Upper lobe of left lung (tissue), 6 donors: ENCODE measurements around the gene STX5. TPM values are rescaled to one million over a fixed set of nuclear protein-coding genes. Genes with fewer than 3 reads are reported as not detected.
"Not testable (repeated sequence)": the region's sequence is repeated elsewhere in the genome, so short reads cannot be mapped to it uniquely, and the experiment has no call there.

Experiments
- ATAC-seq, 2 donors: fragments of 200-7000 bp; cut with Tn5 transposase; one replicate each; pipeline ENCODE4 v1.9.1; 2022; ENCODE audit warnings: mild to moderate bottlenecking in 2 of 2, moderate library complexity in 2 of 2; ENCODE audit not compliant: low FRiP score in 2 of 2
- DNase-seq, 2 donors: peaks; one replicate each; pipeline ENCODE4 v3.0.0-alpha.2; 2019 to 2020
- H3K27ac ChIP-seq, 4 donors: fragments of 200-600 bp; sonication (generic); one replicate each; pipeline ENCODE4 v1.5.1; 2016 to 2019
- H3K27me3 ChIP-seq, 4 donors: fragments of 200-600 bp; sonication (generic); one replicate each; pipeline ENCODE4 v1.5.1; 2017 to 2019
- H3K36me3 ChIP-seq, 4 donors: fragments of 200-600 bp; sonication (generic); one replicate each; pipeline ENCODE4 v1.5.1; 2016 to 2019
- H3K4me1 ChIP-seq, 4 donors: fragments of 200-600 bp; sonication (generic); one replicate each; pipeline ENCODE4 v1.5.1; 2018 to 2019
- H3K4me3 ChIP-seq, 4 donors: fragments of 200-600 bp; sonication (generic); one replicate each; pipeline ENCODE4 v1.5.1; 2017 to 2019; ENCODE audit warnings: mild to moderate bottlenecking in 2 of 4, moderate library complexity in 1 of 4
- H3K9me3 ChIP-seq, 4 donors: fragments of 200-600 bp; sonication (generic); one replicate each; pipeline ENCODE4 v1.5.1; 2018 to 2019
- CTCF ChIP-seq, 6 experiments: fragments of 450-650 bp in 4 of 6; fragments of 200-600 bp in 2 of 6; sonication (generic) in 2 of 6; IDR thresholded peaks; one replicate each; pipeline ENCODE4 v1.5.1; 2016 to 2019; ENCODE audit warnings: antibody characterized with exemption in 6 of 6
- EP300 ChIP-seq, 4 donors: sonication (generic); formaldehyde crosslinking; IDR thresholded peaks; one replicate each; pipeline ENCODE4 v1.5.1; 2017; ENCODE audit warnings: antibody characterized with exemption in 4 of 4, control low read depth in 2 of 4
- POLR2A ChIP-seq, 4 donors: fragments of 450-650 bp; IDR thresholded peaks; one replicate each; pipeline ENCODE4 v1.5.1; 2016 to 2017; ENCODE audit warnings: antibody characterized with exemption in 4 of 4, mild to moderate bottlenecking in 2 of 4
- POLR2AphosphoS5 ChIP-seq, 2 donors: sonication (generic); formaldehyde crosslinking; IDR thresholded peaks; one replicate each; pipeline ENCODE4 v1.5.1; 2017; ENCODE audit warnings: antibody characterized with exemption in 2 of 2
- WGBS, 2 donors: methylation state at CpG; one replicate each; pipeline ENCODE4 v1.1.5; 2017 to 2018; 5-methylcytosine and 5-hydroxymethylcytosine counted together
- total RNA-seq, 6 donors: library from RNA; depleted of rRNA in 4 of 6; stranded (reverse); fragments of >200 nt in 4 of 6; gene quantifications; one replicate each; pipeline versions ENCODE4 v1.1.0 to v1.2.1, GENCODE V29; 2016 to 2021
- donor health status: DM: no; HTN: no; CAD: no; lungs with moderate emphysema.
- donor health status: DM: no; HTN: yes; CAD: no; lungs with severe emphysema.

The STX5 gene
- total RNA-seq, 6 donors from 2014 or later: 25.3 to 53.8 (median 44.9) TPM

GRCh38 chr11:62775646-62776045 is 56.2 kb downstream of the STX5 start:
- no peaks in the 10 kb centered on the region for H3K27me3 ChIP-seq
- no peak overlapping the region for H3K4me3 ChIP-seq
- peaks cover 8 to 13% (median 11%) of the 10 kb centered on the region in 4 donors for H3K4me1 ChIP-seq
- WGBS, 2 donors: 96 to 98% methylated on average over 17 of the region's 17 CpGs
- no peaks in the 10 kb centered on the region for H3K9me3 ChIP-seq
- H3K36me3 ChIP-seq: peaks cover 0 to 44% (median 33%) of the 10 kb centered on the region in 4 donors
- TF ChIP-seq CTCF (IDR thresholded peaks at IDR 0.05) (no peak), POLR2A (IDR thresholded peaks at IDR 0.05) (no peak), EP300 (IDR thresholded peaks at IDR 0.05) (no peak), POLR2AphosphoS5 (IDR thresholded peaks at IDR 0.05) (no peak)
- ATAC-seq (no peak), DNase-seq (no peak)
- H3K27ac ChIP-seq: no peak overlapping the region

- Histone ChIP-seq H3K4me1 (peaks cover 18 to 24% (median 21%) of the 10 kb centered on the region in 4 donors), H3K36me3 (peaks cover 0 to 37% (median 32%) of the 10 kb centered on the region in 4 donors), H3K9me3 (no peaks in the 10 kb centered on the region), H3K4me3 (no peak overlapping the region), H3K27ac (no peak overlapping the region), H3K27me3 (no peaks in the 10 kb centered on the region)
- WGBS, 2 donors: 88 to 94% methylated on average over 3 to 6 of the region's 6 CpGs
- TF ChIP-seq POLR2A (IDR thresholded peaks at IDR 0.05) (no peak), CTCF (IDR thresholded peaks at IDR 0.05) (no peak), EP300 (IDR thresholded peaks at IDR 0.05) (no peak), POLR2AphosphoS5 (IDR thresholded peaks at IDR 0.05) (no peak)
- DNase-seq (no peak), ATAC-seq (no peak)
Measured at GRCh38 chr11:62774407-62774806, 57.4 kb downstream of the STX5 start.

GRCh38 chr11:62771144-62772021 is 60.5 kb downstream of the STX5 start, which contains the start of gene TAF6L:
Gene TAF6L (plus strand): TSS chr11:62771396. CDS start chr11:62775784, 4,388 bp downstream.
- Histone ChIP-seq H3K9me3 (no peaks in the 10 kb centered on the region), H3K4me3 (peak within 1 kb of the TSS; percentile 65 to 77 (median 72)), H3K4me1 (peaks cover 18 to 24% (median 21%) of the 10 kb centered on the region in 4 donors), H3K36me3 (peaks cover 0 to 23% (median 18%) of the 10 kb centered on the region in 4 donors), H3K27ac (peak within 1 kb of the TSS; percentile 90 to 97 (median 94)), H3K27me3 (no peaks in the 10 kb centered on the region)
- ATAC-seq (peak; percentile 98 to 99), DNase-seq (peak; percentile 98 to 100)
- WGBS, 2 donors: 3 to 9% methylated on average over 21 to 56 of the region's 60 CpGs
- TF ChIP-seq EP300 (IDR thresholded peaks at IDR 0.05) (no peak), POLR2A (IDR thresholded peaks at IDR 0.05) (peak in 2 of 4 donors; percentile 36 to 67), POLR2AphosphoS5 (IDR thresholded peaks at IDR 0.05) (peak; percentile 74 to 82)

- TF ChIP-seq EP300 (IDR thresholded peaks at IDR 0.05): no peak
- TF ChIP-seq POLR2AphosphoS5 (IDR thresholded peaks at IDR 0.05): no peak
- TF ChIP-seq POLR2A (IDR thresholded peaks at IDR 0.05): peak in 1 of 4 donors; percentile 10
- TF ChIP-seq CTCF (IDR thresholded peaks at IDR 0.05): no peak
- WGBS, 2 donors: 0 to 3% methylated on average over 18 of the region's 18 CpGs
Measured at GRCh38 chr11:62770778-62771143, 61.1 kb downstream of the STX5 start.

GRCh38 chr11:62760867-62761227 is 71.0 kb downstream of the STX5 start:
- H3K27me3 ChIP-seq, H3K36me3 ChIP-seq, H3K9me3 ChIP-seq, DNase-seq, ATAC-seq: not testable (repeated sequence)
- Histone ChIP-seq H3K27ac (peak overlapping the region; percentile 85 to 92 (median 86)), H3K4me1 (peaks cover 11 to 20% (median 12%) of the 10 kb centered on the region in 4 donors), H3K4me3 (peak overlapping the region in 3 of 4 donors; percentile 61 to 88 (median 65))
- 32 to 34% methylated on average over 9 of the region's 9 CpGs for WGBS, 2 donors

More at GRCh38 chr11:62770778-62771143, 61.1 kb downstream of the STX5 start:
- Histone ChIP-seq H3K27me3 (no peaks in the 10 kb centered on the region), H3K27ac (peak overlapping the region; percentile 90 to 97 (median 94)), H3K4me1 (peaks cover 18 to 24% (median 21%) of the 10 kb centered on the region in 4 donors), H3K4me3 (peak overlapping the region; percentile 65 to 77 (median 72)), H3K9me3 (no peaks in the 10 kb centered on the region), H3K36me3 (peaks cover 0 to 23% (median 17%) of the 10 kb centered on the region in 4 donors)
- ATAC-seq (peak; percentile 16 to 47), DNase-seq (peak in 1 of 2 donors; percentile 35)
